H1 (cell line): Measurements from ENCODE around the gene PGM2L1. TPM values are rescaled to one million over a fixed set of nuclear protein-coding genes. Genes with fewer than 3 reads are reported as not detected.

Source experiments
- CTCF ChIA-PET: fragments of 300-600 bp; sonication (Branson Sonifier 250); formaldehyde crosslinking; loops from one replicate; lab custom pipeline; 2021; ENCODE audit not compliant: partially characterized antibody; lab: Charles Lee
- POLR2A ChIA-PET: fragments of 300-600 bp; sonication (Branson Sonifier 250); formaldehyde crosslinking; loops from one replicate; lab custom pipeline; 2021; ENCODE audit warnings: inconsistent platforms; ENCODE audit not compliant: partially characterized antibody; lab: Charles Lee
- DNase-seq, 2 experiments: peaks; one replicate each; pipeline versions ENCODE4 v3.0.0 to v3.0.0-alpha.2; 2010 to 2022; ENCODE audit warnings: low spot score in 2 of 2, low read depth in 1 of 2, mixed read lengths in 1 of 2
- FAIRE-seq: peaks from 2 replicates; lab custom pipeline; 2011; peaks lifted over from hg19 to GRCh38; lab: Jason Lieb, UNC
- H2AFZ ChIP-seq: 2 replicates; pipeline ENCODE4 v1.8.1; 2012; ENCODE audit warnings: low read length, inconsistent platforms
- H2AK5ac ChIP-seq: 2 replicates; pipeline ENCODE4 v1.6.1; 2013; ENCODE audit warnings: low read depth, low read length
- H2BK120ac ChIP-seq: replicated peaks from 2 replicates; pipeline ENCODE3; 2013; ENCODE audit warnings: low read depth, low read length, inconsistent platforms
- H2BK12ac ChIP-seq: 2 replicates; pipeline ENCODE4 v1.6.1; 2013; ENCODE audit warnings: low read depth, low read length
- H2BK15ac ChIP-seq: 2 replicates; pipeline ENCODE4 v1.6.1; 2013; ENCODE audit warnings: low read length
- H2BK20ac ChIP-seq: 2 replicates; pipeline ENCODE4 v1.6.1; 2013; ENCODE audit warnings: low read length
- H2BK5ac ChIP-seq: 2 replicates; pipeline ENCODE4 v1.6.1; 2013; ENCODE audit warnings: low read depth, low read length
- H3K14ac ChIP-seq: 2 replicates; pipeline ENCODE4 v1.6.1; 2013; ENCODE audit warnings: inconsistent platforms; ENCODE audit not compliant: insufficient read length
- H3K18ac ChIP-seq: 2 replicates; pipeline ENCODE4 v1.6.1; 2013; ENCODE audit warnings: low read length; ENCODE audit errors: extremely low read depth
- H3K23ac ChIP-seq: 2 replicates; pipeline ENCODE4 v1.6.1; 2013; ENCODE audit warnings: inconsistent platforms; ENCODE audit not compliant: insufficient read length
- H3K23me2 ChIP-seq: 2 replicates; pipeline ENCODE4 v1.6.1; 2013; ENCODE audit warnings: low read depth, low read length
- H3K27ac ChIP-seq: 2 replicates; pipeline ENCODE4 v1.6.1; 2011; ENCODE audit warnings: low read depth, low read length, inconsistent platforms
- H3K27me3 ChIP-seq, 4 experiments: replicated peaks in 1 of 4; 1 replicate in 1 of 4; 2 replicates in 3 of 4; pipeline versions ENCODE4 v1.6.1 to v1.8.1; 2011 to 2013; ENCODE audit warnings: low read length in 3 of 4, mild to moderate bottlenecking in 3 of 4, inconsistent platforms in 2 of 4, mixed read lengths in 2 of 4, moderate library complexity in 1 of 4; ENCODE audit not compliant: control insufficient read depth in 3 of 4, insufficient read depth in 3 of 4; ENCODE audit errors: extremely low read depth in 1 of 4
- H3K36me3 ChIP-seq, 4 experiments: 2 replicates each; pipeline versions ENCODE4 v1.6.1 to v1.8.1; 2011 to 2013; ENCODE audit warnings: mild to moderate bottlenecking in 4 of 4, low read length in 3 of 4, moderate library complexity in 2 of 4, control low read depth in 1 of 4, inconsistent platforms in 1 of 4; ENCODE audit not compliant: insufficient read depth in 4 of 4, control insufficient read depth in 2 of 4
- H3K4ac ChIP-seq: replicated peaks from 2 replicates; pipeline ENCODE3; 2013; ENCODE audit warnings: low read length, low read depth, mixed read lengths, inconsistent platforms; ENCODE audit not compliant: insufficient read length
- H3K4me1 ChIP-seq, 4 experiments: replicated peaks in 1 of 4; 1 replicate in 1 of 4; 2 replicates in 3 of 4; pipeline versions ENCODE4 v1.6.1 to v1.8.1; 2011 to 2013; ENCODE audit warnings: low read length in 3 of 4, inconsistent platforms in 2 of 4, mixed read lengths in 1 of 4; ENCODE audit not compliant: insufficient read depth in 4 of 4, control insufficient read depth in 3 of 4
- H3K4me2 ChIP-seq, 2 experiments: 2 replicates each; pipeline versions ENCODE4 v1.6.1 to v1.8.1; 2011 to 2013; ENCODE audit warnings: low read depth in 2 of 2, low read length in 2 of 2, control low read depth in 1 of 2, inconsistent platforms in 1 of 2, mild to moderate bottlenecking in 1 of 2; ENCODE audit not compliant: insufficient read depth in 1 of 2
- H3K4me3 ChIP-seq, 4 experiments: fragments of 200-600, 300-600 bp in 1 of 4; sonication (generic), shearing (Covaris generic), sonication (Bioruptor Twin) in 1 of 4; 2 replicates each; pipeline versions ENCODE4 v1.5.1 to v1.8.1; 2011 to 2016; ENCODE audit warnings: low read length in 4 of 4, low read depth in 3 of 4, control low read depth in 2 of 4, inconsistent platforms in 2 of 4, mild to moderate bottlenecking in 2 of 4, mixed read lengths in 1 of 4, moderate library complexity in 1 of 4; ENCODE audit not compliant: insufficient read depth in 2 of 4; ENCODE audit errors: extremely low read depth in 1 of 4
- H3K56ac ChIP-seq: replicated peaks from 2 replicates; pipeline ENCODE3; 2013; ENCODE audit warnings: low read depth, mild to moderate bottlenecking, mixed read lengths, low read length, inconsistent platforms; ENCODE audit not compliant: insufficient read length
- H3K79me1 ChIP-seq: 2 replicates; pipeline ENCODE4 v1.6.1; 2013; ENCODE audit warnings: low read depth, low read length, control low read depth
- H3K79me2 ChIP-seq, 2 experiments: 2 replicates each; pipeline versions ENCODE4 v1.6.1 to v1.8.1; 2012 to 2013; ENCODE audit warnings: low read length in 2 of 2, mild to moderate bottlenecking in 2 of 2, inconsistent platforms in 1 of 2; ENCODE audit not compliant: insufficient read depth in 2 of 2, control insufficient read depth in 1 of 2
- H3K9ac ChIP-seq, 4 experiments: replicated peaks in 1 of 4; 1 replicate in 1 of 4; 2 replicates in 3 of 4; pipeline versions ENCODE4 v1.6.1 to v1.8.1; 2011 to 2013; ENCODE audit warnings: low read depth in 3 of 4, low read length in 3 of 4, control low read depth in 2 of 4, mild to moderate bottlenecking in 2 of 4, moderate library complexity in 2 of 4, inconsistent platforms in 1 of 4; ENCODE audit errors: extremely low read depth in 1 of 4
- H3K9me3 ChIP-seq, 2 experiments: 2 replicates each; pipeline versions ENCODE4 v1.6.1 to v1.8.1; 2012 to 2013; ENCODE audit warnings: mild to moderate bottlenecking in 2 of 2, moderate library complexity in 2 of 2, control low read depth in 1 of 2, inconsistent platforms in 1 of 2, low read depth in 1 of 2, low read length in 1 of 2, mixed read lengths in 1 of 2; ENCODE audit not compliant: insufficient read depth in 2 of 2
- H4K20me1 ChIP-seq, 2 experiments: replicated peaks in 1 of 2; 2 replicates each; pipeline versions ENCODE3 to v1.8.1; 2011 to 2013; ENCODE audit warnings: inconsistent platforms in 2 of 2, low read length in 2 of 2, mild to moderate bottlenecking in 1 of 2; ENCODE audit not compliant: insufficient read depth in 2 of 2, control insufficient read depth in 1 of 2
- H4K5ac ChIP-seq: 2 replicates; pipeline ENCODE4 v1.6.1; 2013; ENCODE audit warnings: low read length, low read depth, mixed read lengths, inconsistent platforms; ENCODE audit not compliant: insufficient read length
- H4K8ac ChIP-seq: 2 replicates; pipeline ENCODE4 v1.8.0; 2013; ENCODE audit warnings: mild to moderate bottlenecking, moderate library complexity, low read length, inconsistent platforms; ENCODE audit not compliant: insufficient read depth; ENCODE audit errors: extremely low read depth
- H4K91ac ChIP-seq: replicated peaks from 2 replicates; pipeline ENCODE3; 2013; ENCODE audit warnings: low read length, mixed read lengths, inconsistent platforms; ENCODE audit not compliant: insufficient read length
- E2F6 ChIP-seq: IDR thresholded peaks from 2 replicates; pipeline ENCODE4 v1.6.1; 2012; ENCODE audit warnings: inconsistent platforms
- RFX5 ChIP-seq: IDR thresholded peaks from 2 replicates; pipeline ENCODE4 v1.6.1; 2011; ENCODE audit warnings: low read depth, low read length, improper control_type of control experiment, borderline replicate concordance
- SIN3A ChIP-seq, 2 experiments: IDR thresholded peaks in 1 of 2; conservative IDR thresholded peaks in 1 of 2; 2 replicates each; pipeline ENCODE4 v1.6.1; 2011 to 2012; ENCODE audit warnings: low read length in 2 of 2, improper control_type of control experiment in 1 of 2, low read depth in 1 of 2, mild to moderate bottlenecking in 1 of 2
- SP2 ChIP-seq: IDR thresholded peaks from 2 replicates; pipeline ENCODE4 v1.6.1; 2012; ENCODE audit warnings: mild to moderate bottlenecking, low read length, inconsistent platforms
- polyA plus RNA-seq, 7 experiments: library from polyadenylated mRNA; depleted of rRNA in 3 of 7; stranded (reverse) in 5 of 7; unstranded in 2 of 7; fragments of >200 nt in 5 of 7; fragments of 200-250 nt in 2 of 7; gene quantifications; 1 replicate in 5 of 7; 2 replicates in 1 of 7; 4 replicates in 1 of 7; pipeline versions ENCODE4 v1.2.1 to v1.2.3, GENCODE V29; 2011 to 2013; ENCODE audit warnings: missing spikeins in 2 of 7, mixed read lengths in 2 of 7
- total RNA-seq: library from RNA; stranded (reverse); fragmentation: NEBNext Ultra II Directional; extraction: Animal tissue kit (Norgen Biotek cat#: 25700); gene quantifications from 2 replicates; pipeline ENCODE4 v1.2.1, GENCODE V29; 2021

PGM2L1 gene
- total and polyA plus RNA-seq, 2 of the 8 experiments (the other 6 are each of a cell fraction or from before 2014, with no cell fraction given): 5.0 to 42.7 TPM

GRCh38 chr11:74425100-74425499 is 26.9 kb upstream of the PGM2L1 start:
- H3K9me3 ChIP-seq: no peaks in the 10 kb centered on the region
- H4K91ac ChIP-seq: no peak overlapping the region
- H3K4ac ChIP-seq: no peak overlapping the region
- no peak for DNase-seq
- H2BK15ac ChIP-seq: no peak overlapping the region
- H4K5ac ChIP-seq: no peak overlapping the region
- H4K20me1 ChIP-seq: no peaks in the 10 kb centered on the region
- no peak overlapping the region for H3K14ac ChIP-seq
- H2BK20ac ChIP-seq: no peak overlapping the region
- H3K56ac ChIP-seq: no peak overlapping the region
- ChIA-PET CTCF (no interaction called here), POLR2A (no interaction called here)
- no peak overlapping the region for H2BK120ac ChIP-seq
- H3K79me2 ChIP-seq: no peaks in the 10 kb centered on the region
- no peak overlapping the region for H3K9ac ChIP-seq
- H3K23me2 ChIP-seq: no peaks in the 10 kb centered on the region
- H2BK12ac ChIP-seq: no peak overlapping the region
- peaks cover 0 to 1% (median 0%) of the 10 kb centered on the region in 4 experiments; a peak in 1 of 7 replicates for H3K27me3 ChIP-seq
- TF ChIP-seq SP2 (no peak), E2F6 (no peak), SIN3A (conservative IDR thresholded peaks at IDR 0.05 in 1 of 2, IDR thresholded peaks at IDR 0.05 in 1 of 2; ENCODE audit: low read depth in 1 of 2, low read length in 2 of 2) (no peak), RFX5 (no peak)
- H2BK5ac ChIP-seq: no peak overlapping the region
- no peak overlapping the region for H3K4me3 ChIP-seq
- no peak overlapping the region for H2AK5ac ChIP-seq
- no peaks in the 10 kb centered on the region for H3K36me3 ChIP-seq
- H3K18ac ChIP-seq: no peak overlapping the region
- no peaks in the 10 kb centered on the region for H3K79me1 ChIP-seq
- H3K4me2 ChIP-seq: no peak overlapping the region
- H3K23ac ChIP-seq: no peak overlapping the region
- H2AFZ ChIP-seq: no peak overlapping the region
- FAIRE-seq: no peak
- no peak overlapping the region for H4K8ac ChIP-seq
- H3K27ac ChIP-seq: no peak overlapping the region
- no peaks in the 10 kb centered on the region for H3K4me1 ChIP-seq
